ENCODE measurements around the gene NSMCE4A.
A peak's percentile ranks its signal among the peaks of the same experiment; 100 is the strongest.
"Not testable (repeated sequence)": the region's sequence is repeated elsewhere in the genome, so short reads cannot be mapped to it uniquely, and the experiment has no call there.

Gene NSMCE4A, protein sequence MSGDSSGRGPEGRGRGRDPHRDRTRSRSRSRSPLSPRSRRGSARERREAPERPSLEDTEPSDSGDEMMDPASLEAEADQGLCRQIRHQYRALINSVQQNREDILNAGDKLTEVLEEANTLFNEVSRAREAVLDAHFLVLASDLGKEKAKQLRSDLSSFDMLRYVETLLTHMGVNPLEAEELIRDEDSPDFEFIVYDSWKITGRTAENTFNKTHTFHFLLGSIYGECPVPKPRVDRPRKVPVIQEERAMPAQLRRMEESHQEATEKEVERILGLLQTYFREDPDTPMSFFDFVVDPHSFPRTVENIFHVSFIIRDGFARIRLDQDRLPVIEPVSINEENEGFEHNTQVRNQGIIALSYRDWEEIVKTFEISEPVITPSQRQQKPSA

DNA sequence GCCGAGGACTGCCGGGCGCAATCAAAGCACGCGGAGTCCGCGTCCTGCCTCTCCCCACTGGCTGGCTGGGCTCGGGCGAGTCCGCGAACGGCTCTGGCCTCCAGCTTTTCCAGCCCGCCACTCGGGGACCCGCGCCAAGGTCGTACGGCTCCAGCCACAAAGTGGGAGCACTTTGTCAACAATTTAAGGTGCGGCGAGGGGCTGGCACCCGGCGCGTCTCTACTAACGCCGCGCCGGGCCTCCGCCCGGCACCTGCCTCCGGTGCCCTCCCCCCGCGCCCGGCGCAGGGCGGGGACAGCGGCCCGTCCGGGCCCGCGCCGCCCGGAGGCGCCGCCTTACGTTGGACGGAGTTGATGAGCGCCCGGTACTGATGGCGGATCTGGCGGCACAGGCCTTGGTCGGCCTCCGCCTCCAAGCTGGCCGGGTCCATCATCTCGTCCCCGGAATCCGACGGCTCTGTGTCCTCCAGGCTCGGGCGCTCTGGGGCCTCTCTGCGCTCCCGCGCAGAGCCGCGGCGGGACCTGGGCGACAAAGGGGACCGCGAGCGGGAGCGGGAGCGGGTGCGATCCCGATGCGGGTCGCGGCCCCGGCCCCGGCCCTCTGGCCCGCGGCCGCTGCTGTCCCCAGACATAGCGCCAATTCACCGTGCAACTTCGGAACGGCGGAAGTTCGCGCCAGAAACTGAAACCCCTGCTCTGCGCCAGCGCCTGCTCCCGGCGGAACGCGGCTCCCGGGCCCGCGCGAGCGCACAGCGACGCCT is at the start of gene NSMCE4A:
TSS of gene NSMCE4A (minus strand) at position 683 of the 760 bp plus-strand sequence. CDS start at position 631, 52 bp downstream.
- TF ChIP-seq, protein P1, sequence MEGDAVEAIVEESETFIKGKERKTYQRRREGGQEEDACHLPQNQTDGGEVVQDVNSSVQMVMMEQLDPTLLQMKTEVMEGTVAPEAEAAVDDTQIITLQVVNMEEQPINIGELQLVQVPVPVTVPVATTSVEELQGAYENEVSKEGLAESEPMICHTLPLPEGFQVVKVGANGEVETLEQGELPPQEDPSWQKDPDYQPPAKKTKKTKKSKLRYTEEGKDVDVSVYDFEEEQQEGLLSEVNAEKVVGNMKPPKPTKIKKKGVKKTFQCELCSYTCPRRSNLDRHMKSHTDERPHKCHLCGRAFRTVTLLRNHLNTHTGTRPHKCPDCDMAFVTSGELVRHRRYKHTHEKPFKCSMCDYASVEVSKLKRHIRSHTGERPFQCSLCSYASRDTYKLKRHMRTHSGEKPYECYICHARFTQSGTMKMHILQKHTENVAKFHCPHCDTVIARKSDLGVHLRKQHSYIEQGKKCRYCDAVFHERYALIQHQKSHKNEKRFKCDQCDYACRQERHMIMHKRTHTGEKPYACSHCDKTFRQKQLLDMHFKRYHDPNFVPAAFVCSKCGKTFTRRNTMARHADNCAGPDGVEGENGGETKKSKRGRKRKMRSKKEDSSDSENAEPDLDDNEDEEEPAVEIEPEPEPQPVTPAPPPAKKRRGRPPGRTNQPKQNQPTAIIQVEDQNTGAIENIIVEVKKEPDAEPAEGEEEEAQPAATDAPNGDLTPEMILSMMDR (IDR thresholded peaks at IDR 0.05): no peak
- peaks cover 12% of the 10 kb centered on the region for H3K36me3 ChIP-seq
- peak within 1 kb of the TSS; percentile 73 to 79 for H3K4me3 ChIP-seq (ENCODE audit: low read depth in 1 of 2, low read length in 1 of 2)
- peaks cover 16 to 20% of the 10 kb centered on the region in 2 experiments for H3K4me1 ChIP-seq (ENCODE audit: control insufficient read depth in 1 of 2, insufficient read depth in 1 of 2, low read depth in 1 of 2, low read length in 1 of 2)
- H3K27me3 ChIP-seq: no peaks in the 10 kb centered on the region
- H3K27ac ChIP-seq: peak within 1 kb of the TSS; percentile 85
- no peaks in the 10 kb centered on the region for H3K9me3 ChIP-seq

DNA sequence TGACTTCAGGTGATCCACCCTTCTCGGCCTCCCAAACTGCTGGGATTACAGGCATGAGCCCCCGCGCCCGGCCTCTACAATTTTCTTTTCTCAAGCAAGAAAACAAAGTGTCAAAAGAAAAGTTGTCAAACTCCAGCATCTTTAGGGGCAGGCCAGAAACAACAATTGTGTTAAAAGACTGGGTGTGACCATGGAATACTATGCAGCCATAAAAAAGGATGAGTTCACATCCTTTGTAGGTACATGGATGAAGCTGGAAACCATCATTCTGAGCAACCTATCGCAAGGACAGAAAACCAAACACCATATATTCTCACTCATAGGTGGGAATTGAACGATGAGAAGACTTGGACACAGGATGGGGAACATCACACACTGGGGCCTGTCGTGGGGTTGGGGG is 48.2 kb upstream of the NSMCE4A start:
- H3K9me3 ChIP-seq; H3K4me1 ChIP-seq (ENCODE audit: control insufficient read depth in 1 of 2, insufficient read depth in 1 of 2, low read depth in 1 of 2, low read length in 1 of 2); H3K36me3 ChIP-seq; H3K27ac ChIP-seq; H3K4me3 ChIP-seq (ENCODE audit: low read depth in 1 of 2, low read length in 1 of 2): not testable (repeated sequence)
- H3K27me3 ChIP-seq: peaks cover 33% of the 10 kb centered on the region

DNA sequence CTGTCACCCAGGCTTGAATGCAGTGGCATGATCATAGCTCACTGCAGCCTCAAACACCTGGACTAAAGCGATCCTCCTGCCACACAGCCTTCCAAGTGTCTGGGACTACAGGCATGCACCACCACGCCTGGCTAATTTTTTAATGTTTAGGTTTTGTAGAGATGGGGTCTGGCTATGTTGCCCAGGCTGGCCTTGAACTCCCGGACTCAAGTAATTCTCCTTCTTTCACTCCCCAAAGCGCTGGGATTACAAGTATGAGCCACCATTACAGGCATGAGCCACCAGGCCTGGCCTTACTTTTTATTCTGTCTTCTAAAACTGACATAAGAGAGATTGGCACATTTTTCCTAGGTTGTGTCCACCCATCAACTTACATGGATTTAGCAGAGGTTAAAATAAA is 47.3 kb upstream of the NSMCE4A start:
- TF ChIP-seq, protein P1 (IDR thresholded peaks at IDR 0.05): no peak
- no peak overlapping the region for H3K27ac ChIP-seq
- H3K4me3 ChIP-seq (ENCODE audit: low read depth in 1 of 2, low read length in 1 of 2): no peak overlapping the region
- no peaks in the 10 kb centered on the region for H3K36me3 ChIP-seq
- H3K9me3 ChIP-seq: no peaks in the 10 kb centered on the region
- peaks cover 38% of the 10 kb centered on the region for H3K27me3 ChIP-seq
- H3K4me1 ChIP-seq (ENCODE audit: control insufficient read depth in 1 of 2, insufficient read depth in 1 of 2, low read depth in 1 of 2, low read length in 1 of 2): no peaks in the 10 kb centered on the region

DNA sequence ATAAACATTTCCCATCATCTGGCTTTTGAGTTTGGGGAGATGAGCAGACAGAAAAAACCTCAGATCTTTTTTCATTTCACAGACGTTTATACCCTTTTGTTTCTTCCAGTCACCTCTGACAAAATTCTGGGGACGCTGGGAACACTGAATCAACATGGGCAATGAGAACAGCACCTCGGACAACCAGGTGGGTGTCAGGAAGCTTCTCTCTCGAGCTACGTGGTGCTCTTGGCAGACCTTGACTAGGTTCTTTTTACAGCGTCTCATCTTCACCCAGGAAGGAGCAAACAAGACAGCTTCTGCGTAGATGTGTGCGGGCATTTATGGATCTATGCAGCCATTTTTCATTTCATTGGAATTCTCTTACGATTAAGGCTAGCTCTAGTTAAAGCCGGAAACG is 46.8 kb upstream of the NSMCE4A start:
- TF ChIP-seq, protein P1 (IDR thresholded peaks at IDR 0.05): no peak
- Histone ChIP-seq H3K27me3 (peaks cover 38% of the 10 kb centered on the region), H3K36me3 (no peaks in the 10 kb centered on the region), H3K4me3 (ENCODE audit: low read depth in 1 of 2, low read length in 1 of 2) (no peak overlapping the region), H3K27ac (no peak overlapping the region), H3K4me1 (ENCODE audit: control insufficient read depth in 1 of 2, insufficient read depth in 1 of 2, low read depth in 1 of 2, low read length in 1 of 2) (no peaks in the 10 kb centered on the region), H3K9me3 (no peaks in the 10 kb centered on the region)

DNA sequence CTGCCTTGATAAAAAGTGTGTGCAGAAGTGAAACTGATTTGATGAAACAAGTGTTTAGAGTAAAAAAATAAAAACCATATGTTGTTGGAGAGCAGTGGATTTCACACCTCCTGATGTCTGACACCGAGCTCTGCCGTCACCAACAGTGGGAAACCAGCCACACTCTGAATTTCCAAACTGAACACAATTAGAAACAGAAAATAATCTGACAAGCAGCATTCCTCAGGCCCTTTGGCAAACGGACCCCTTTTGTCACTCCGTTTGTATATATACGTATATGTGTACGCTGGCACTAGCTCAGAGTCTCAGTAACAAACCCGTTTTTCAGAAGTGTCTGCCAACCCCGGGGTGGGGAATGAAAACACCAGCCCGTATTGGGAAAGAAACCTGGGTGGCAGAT is 46.4 kb upstream of the NSMCE4A start:
- Histone ChIP-seq H3K4me3 (ENCODE audit: low read depth in 1 of 2, low read length in 1 of 2) (no peak overlapping the region), H3K4me1 (ENCODE audit: control insufficient read depth in 1 of 2, insufficient read depth in 1 of 2, low read depth in 1 of 2, low read length in 1 of 2) (no peaks in the 10 kb centered on the region), H3K27ac (no peak overlapping the region), H3K36me3 (no peaks in the 10 kb centered on the region), H3K27me3 (peaks cover 38% of the 10 kb centered on the region), H3K9me3 (no peaks in the 10 kb centered on the region)
- TF ChIP-seq, protein P1 (IDR thresholded peaks at IDR 0.05): no peak

DNA sequence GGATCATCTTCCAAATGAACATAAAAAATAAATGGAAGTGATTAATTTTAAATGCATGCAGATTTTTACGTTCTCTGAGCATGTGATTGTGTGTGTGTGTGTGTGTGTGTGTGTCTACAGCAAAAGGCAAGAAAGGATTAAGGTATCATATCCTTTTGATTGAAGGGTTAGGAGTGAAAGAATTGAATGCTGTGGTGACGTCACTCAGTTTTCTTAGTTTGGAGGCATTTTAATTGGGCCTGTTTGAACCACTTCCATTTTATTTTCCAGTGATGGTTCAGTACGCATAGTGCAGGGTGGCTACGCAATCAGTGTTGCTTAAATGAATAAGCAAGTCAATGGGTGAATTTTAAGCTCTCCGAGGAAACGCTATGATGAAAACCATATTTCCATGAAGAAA is 45.2 kb upstream of the NSMCE4A start:
- Histone ChIP-seq H3K27me3 (peaks cover 38% of the 10 kb centered on the region), H3K27ac (no peak overlapping the region), H3K9me3 (no peaks in the 10 kb centered on the region), H3K4me1 (ENCODE audit: control insufficient read depth in 1 of 2, insufficient read depth in 1 of 2, low read depth in 1 of 2, low read length in 1 of 2) (no peaks in the 10 kb centered on the region), H3K4me3 (ENCODE audit: low read depth in 1 of 2, low read length in 1 of 2) (no peak overlapping the region), H3K36me3 (no peaks in the 10 kb centered on the region)
- TF ChIP-seq, protein P1 (IDR thresholded peaks at IDR 0.05): no peak
